HS-27A (cell line): ENCODE results near the gene MVD.

Source experiments
- DNase-seq: peaks from one replicate; pipeline ENCODE4 v3.0.0-alpha.2; 2012; ENCODE audit warnings: low read depth, missing footprints

The MVD gene

GRCh38 chr16:88697116-88697830 lies 34.4 kb upstream of the MVD start:
- DNase-seq, result no peak

GRCh38 chr16:88696441-88696840 lies 33.5 kb upstream of the MVD start:
- DNase-seq, result no peak

GRCh38 chr16:88695753-88696152 lies 32.9 kb upstream of the MVD start:
- no peak for DNase-seq

- DNase-seq, result no peak
Measured at GRCh38 chr16:88695218-88695617, 32.3 kb upstream of the MVD start.

DNA sequence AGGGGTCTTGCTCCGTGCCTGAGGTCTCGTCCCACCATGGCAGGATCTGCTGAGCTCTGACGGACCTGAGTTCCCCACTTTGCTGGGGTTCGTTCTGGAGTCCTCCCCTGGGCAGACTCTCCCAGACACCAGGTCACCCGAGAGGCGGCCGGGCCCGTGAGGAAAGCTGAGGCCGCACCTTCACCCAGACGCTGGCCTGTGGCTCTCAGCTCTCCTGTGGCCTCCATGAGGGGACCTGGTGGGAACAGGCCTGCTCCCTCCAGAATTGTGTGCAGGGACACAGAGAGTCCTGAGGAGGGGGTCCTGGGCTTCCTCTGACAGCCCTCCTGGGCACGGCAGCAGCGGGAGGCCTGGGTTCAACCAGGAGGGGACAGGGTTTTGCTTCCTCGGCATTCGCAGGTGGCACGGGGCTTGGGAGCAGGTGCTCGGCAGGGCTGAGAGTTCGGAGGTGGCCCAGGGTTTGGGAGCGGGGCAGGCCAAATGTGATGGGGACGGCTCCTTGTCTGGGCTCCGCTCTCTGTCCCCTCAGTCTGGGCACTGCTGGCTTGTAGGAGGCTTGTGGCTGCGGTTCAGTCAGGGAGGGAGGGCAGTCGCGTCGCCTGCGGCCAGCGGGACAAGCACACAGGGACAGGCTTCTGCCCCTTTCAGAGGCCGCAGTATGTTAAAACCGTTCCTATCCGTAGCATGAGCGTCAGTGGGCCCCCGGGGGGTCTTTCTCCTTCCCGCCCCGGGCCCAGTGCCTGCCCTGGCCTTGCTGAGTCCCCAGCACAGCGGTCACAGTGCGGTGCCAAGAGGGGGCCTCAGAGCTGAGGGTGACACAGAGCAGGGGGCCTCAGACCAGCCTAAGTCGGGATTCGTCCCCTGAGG lies 31.6 kb upstream of the MVD start:
- DNase-seq, result no peak

- DNase-seq, result no peak
Measured at GRCh38 chr16:88693420-88694177, 30.7 kb upstream of the MVD start.

DNA sequence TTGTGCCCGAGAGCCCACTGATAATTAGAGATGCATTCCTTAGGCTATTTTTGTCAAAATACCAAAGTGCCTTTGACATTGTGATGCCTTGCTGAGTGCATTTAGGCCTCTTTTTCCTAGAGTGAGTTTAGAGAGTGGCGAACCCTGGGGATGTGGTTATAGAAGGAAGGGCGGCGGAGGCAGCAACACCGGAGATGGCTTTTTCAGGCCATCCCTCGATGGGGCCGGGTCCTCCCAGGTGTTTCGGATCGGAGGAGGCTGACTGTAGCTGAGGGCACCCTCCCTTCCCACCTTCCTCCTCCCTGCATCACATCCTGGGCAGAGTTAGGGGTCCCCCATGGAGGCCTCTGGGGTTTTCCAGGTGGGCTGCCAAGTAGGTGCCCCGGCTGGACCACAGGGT lies 30.0 kb upstream of the MVD start:
- no peak for DNase-seq

GRCh38 chr16:88691924-88692560 lies 29.2 kb upstream of the MVD start:
- no peak for DNase-seq

DNA sequence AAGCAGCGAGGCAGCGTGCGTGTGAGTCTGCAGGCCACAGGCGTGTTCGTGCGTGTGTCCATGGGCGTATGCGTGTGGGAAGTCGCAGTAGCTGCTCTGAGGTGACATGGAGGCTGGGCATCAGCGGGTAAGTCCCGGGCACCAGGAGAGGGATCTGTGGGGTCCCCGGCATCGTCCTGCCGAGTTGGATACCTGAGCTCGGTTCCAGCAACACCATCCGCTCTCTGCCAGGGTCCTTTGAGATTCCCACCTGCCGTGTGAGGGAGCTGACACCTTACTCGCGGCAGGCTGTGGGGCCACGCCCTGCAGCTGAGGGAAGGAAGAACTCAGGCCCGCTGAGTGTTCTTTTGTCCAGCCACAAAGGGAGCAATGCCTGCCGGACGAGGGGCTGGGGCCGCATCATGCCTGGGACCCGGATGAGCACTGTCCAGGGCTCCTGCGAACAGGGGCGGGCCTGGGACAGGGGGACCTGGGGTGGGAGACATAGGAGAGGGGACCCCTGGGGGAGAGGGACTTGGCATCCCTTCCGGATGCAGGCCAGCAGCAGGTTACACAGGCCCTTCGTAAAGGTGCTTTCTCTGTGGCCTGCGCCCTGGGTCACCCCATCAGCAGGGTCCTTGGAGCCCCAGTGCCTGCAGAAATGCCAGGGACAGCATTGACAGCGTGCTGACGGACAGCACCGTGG lies 28.4 kb upstream of the MVD start:
- DNase-seq, result no peak

DNA sequence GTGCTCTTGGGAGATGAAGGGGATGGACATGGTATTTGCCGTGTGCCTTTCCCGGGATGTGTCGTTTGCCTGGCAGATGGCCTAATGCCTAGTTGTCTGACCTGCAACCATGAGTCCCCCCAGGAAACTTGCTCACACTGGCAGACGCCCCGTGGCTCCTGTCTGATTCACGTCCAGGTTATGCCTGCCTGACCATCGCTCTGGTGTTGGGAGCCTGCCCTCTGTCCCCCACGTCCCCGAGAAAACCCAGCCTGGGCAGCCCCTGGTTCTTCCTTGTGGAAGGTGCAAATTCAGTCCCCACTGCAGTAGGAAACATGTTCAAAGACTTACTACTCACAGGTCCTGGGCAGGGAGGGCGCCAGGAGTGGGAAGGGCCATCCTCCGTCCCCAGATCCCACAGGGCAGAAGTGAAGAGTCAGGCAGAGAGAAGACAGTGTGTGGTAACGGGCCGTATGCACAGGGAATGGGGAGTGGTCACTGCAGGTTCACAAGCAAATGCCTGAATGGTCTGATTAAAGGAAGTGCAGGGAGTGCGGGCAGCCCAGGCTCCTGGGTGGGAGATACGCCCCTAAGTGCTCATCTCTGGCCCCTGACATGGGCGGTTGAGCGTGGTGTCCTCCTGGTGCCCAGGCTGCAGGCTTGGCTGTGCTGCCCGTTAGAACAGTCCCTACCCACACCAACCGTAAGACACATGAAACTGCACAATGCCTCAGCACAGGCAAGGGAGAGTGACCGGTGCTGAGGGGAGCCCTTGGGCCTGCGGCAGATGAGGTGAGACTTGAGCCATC lies 27.6 kb upstream of the MVD start:
- DNase-seq, result no peak

GRCh38 chr16:88688013-88688778 lies 25.3 kb upstream of the MVD start:
- no peak for DNase-seq

DNA sequence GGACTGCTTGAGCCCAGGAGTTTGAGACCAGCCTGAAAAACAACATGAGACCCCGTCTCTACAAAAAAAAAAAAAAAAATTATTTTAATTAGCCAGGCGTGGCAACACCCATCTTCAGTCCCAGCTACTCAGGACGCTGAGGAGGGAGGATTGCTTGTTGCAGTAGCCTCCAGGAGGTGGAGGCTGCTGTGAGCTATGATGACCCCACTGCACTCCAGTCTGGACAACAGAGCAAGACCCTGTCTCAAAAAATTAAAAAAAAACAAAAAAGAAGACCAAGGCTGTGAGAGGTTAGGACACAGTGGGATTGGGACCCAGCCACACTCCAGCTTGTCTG lies 24.8 kb upstream of the MVD start:
- no peak for DNase-seq

DNA sequence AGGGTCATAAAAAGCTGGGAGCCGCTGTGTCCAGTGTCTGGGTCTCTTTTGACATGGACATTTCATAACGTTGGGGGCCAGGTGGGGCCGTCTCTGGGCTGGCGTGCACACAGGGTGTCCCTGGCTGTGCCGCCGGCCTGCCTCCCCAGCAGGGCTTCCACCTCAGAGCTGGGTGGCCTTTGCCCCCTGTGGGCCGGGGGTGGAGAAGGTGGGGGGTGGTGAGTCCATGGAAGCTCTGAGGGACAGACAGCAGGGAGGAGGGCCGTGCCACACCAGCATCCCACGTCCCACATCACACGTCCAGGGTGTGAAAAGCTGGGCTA lies 24.3 kb upstream of the MVD start:
- no peak for DNase-seq

GRCh38 chr16:88686439-88687253 lies 23.8 kb upstream of the MVD start, which contains the start of gene SNAI3:
Gene SNAI3 (minus strand): TSS chr16:88686507. CDS start chr16:88686406, 101 bp downstream.
- DNase-seq, result no peak

- DNase-seq, result no peak
Measured at GRCh38 chr16:88686062-88686438, 23.2 kb upstream of the MVD start.

GRCh38 chr16:88685156-88686061 lies 22.5 kb upstream of the MVD start:
- no peak for DNase-seq

- DNase-seq, result no peak
Measured at GRCh38 chr16:88684569-88685155, 21.8 kb upstream of the MVD start.
